ENCODE results near the gene RNASEH2A.
"Not testable (repeated sequence)": the region's sequence is repeated elsewhere in the genome, so short reads cannot be mapped to it uniquely, and the experiment has no call there.

RNASEH2A gene

DNA sequence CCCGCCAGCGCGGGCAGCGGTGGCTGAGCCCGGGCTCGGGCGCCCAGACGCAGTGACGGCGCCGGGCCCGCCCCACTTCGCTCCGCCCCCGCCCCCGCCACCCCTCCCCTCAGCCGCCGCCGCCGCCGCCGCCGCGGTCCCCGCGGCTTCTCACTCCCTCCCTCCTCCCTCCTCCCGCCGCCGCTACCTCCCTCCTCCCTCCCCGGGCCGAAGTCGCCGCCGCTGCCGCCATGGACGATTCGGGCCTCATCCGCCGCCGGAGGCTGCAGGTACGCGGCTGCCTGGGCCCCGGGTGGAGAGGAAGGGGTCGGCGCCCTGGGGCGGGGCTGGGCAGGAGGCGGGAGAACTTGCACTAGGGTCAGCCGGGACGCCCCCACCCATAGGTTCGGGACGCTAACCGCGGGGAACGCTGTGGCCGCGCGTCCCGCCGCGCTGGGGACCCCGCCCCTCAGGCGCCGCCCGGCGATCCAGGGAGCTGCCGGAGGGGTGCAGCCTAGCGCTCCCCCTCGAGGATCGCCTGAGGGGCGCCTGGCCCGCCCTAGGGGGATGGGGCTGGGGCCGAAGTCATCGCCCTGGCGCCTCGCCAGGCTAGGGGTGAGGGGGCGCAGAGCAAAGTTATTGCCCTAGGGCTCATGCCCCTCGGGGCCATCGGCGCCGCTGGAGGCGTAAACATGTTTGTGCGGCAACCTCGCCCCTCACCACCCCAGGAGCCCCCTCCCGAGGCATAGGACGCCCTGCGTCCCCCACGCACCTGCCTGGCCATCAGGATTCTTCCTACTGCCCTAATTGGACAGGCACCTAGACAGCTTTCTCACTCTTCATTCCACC, 27.6 kb downstream of the RNASEH2A start:
- no peak for DNase-seq (ENCODE audit: low read depth)

DNA sequence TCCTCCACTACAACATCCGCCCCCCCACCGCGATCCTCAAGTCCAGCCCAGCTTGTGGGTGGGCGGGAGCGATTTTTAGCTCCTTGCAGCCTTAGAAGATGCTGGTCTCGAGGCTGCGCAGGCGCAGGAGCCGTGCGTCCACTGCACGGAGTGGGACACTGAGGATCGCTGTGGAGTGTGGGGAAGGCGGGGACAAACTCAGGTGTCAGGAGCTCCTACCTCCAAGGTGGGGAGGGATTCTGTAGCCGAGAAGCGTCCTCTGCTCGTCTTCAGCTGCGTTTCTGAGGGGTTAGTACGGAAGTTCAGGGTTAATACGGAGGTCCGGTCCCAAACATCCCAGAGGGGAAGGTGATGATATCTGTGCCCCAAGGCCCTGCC, 28.2 kb downstream of the RNASEH2A start, which contains the start of gene RTBDN:
Gene RTBDN, minus strand, starts transcription at position 14 of the 378 bp plus-strand sequence. CDS start 4,600 bp downstream, outside the sequence.
- DNase-seq (ENCODE audit: low read depth), result no peak

DNA sequence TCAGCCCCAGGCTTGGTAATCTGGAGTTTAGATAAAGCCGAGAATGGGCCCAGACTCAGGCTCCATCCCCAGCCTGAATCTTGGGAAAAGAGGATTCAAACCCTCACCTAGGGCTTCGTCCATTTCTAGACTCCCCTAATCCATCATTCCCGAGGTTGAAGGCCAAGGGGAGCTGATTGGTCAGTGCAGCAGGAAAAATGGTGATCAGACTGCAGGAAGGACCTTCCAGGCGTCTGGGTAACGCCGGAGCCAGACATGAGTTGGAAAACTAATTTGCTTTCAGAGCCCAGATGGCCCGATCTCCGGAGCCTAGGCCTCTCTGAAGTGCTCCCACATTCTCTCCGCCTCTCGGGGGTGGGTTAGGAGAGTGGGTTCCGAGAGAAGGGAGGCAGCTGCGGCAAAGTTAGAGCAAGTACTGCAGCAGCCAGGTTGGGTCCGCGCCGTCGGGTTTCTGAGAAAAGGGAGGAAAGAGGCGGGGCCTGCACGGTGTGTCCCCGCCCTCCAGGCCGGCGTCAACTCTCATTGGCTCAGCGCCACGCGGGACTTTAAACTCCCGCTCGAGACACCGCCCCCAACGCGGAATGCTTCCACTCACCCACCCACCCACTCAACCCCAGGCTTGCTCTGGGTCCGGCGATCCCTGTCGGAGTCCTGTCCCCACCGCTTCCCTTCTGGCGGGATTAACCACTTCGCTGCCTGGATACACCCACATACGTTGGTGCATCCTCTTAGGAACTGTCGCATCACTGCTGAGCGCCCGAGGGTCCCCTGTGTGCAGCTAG, 28.8 kb downstream of the RNASEH2A start:
- DNase-seq (ENCODE audit: low read depth), result no peak

DNA sequence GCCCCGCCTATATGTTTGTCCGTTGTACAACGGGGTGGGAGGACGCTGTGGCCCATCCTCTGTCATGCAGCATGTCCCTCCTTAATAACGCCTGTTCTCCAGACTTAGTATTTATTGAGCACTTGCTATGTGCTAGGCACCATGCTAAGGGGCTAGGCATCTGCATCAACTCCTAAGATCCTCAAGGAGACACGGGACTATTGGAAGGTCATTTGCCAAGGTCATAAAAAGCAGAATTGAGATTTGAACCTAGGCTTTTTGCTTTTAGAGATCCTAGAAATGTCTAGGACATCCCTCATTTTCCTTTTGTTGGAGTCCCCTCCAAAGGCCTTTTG, 30.1 kb downstream of the RNASEH2A start:
- no peak for DNase-seq (ENCODE audit: low read depth)

DNA sequence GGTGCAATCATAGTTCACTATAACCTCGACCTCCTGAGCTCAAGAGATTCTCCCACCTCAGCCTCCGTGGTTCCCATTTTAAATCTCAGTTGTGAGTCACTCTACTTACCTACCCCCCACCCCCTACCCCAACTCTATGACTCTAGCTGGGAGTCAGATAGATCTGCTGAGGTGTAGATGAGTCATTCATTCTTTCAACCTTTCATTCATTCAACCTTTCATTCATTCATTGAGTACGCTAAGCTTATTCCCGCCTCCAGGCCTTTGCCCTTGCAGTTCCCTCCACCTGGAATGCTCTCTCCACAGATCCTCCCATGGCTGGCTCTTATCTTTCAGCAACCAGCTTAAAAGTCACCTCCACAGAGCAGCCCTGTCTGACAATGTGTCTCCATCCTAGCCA, 30.8 kb downstream of the RNASEH2A start:
- DNase-seq (ENCODE audit: low read depth), result no peak

DNA sequence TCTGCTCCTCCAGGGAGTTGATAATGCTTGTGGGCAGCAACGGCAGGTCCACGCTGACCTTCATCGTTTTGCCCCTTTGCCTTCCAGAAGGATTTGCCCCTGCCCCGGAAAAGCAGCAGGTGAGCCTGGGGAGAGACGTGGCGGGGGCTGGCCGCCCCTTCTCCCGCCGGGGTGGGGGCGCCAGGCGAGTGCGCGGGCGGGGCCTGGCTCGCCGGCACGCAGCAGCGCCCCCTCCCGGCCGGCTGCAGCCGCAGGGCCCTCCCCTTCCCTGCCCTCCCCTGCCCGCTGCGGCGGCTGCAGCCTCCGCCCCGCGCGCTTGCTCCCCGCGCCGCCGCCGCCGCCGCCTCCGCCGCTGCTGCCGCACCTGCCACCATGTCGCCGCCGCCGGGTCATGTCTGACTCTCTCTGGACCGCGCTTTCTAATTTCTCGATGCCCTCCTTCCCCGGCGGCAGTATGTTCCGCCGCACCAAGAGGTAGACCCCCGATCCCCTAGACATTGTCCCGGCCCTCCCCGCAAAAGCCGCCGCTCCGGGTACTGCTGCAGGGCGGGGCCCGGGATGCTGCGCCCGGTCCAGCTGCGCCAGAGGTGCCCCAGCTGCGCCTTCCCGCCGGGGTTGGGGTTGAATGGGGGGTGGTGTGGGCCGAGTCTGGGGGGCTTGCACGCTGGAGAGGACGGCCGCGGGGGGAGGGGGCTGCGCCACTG, 31.9 kb downstream of the RNASEH2A start, which contains the start of gene MAST1:
Gene MAST1, plus strand, starts transcription at position 334 of the 704 bp plus-strand sequence. Its CDS starts 58 bp downstream, at position 392.
- no peak for DNase-seq (ENCODE audit: low read depth)

DNA sequence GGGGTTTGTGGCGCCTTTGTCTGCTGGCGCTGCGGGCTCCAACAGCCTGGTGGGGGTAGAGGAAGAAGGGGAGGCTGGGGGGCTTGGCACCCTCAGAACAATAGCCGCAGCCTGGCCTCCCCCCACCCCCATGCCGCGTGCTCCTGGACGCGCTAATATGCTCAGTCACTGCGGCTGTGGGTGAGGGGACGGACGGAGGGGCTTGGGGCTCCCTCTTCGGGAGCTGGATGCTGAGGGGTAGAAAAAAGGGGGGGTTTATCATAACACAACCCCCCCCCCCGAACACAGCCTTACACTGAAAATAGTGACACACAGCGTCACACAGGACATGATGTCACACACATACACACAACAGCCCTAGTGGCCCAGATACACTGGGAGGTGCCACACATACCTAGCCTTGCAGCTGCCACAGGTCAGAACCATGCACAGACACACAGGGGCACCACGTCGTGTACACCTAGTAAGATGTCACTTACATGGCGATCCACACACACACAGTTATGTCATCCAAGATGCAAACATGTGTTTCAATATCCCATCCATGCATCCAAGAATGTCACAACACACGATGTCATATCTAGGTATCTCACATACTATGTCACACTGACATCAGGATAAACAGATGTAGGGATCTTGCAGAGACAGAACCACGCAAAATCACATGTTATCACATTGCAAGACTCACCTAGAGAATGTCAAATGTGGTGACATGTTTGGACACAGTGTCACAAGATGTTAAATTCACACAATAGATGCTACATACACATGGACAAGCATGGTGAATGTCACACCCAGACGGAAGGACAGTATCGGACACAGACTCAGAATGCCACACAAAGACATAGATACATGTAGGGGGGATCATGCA, 32.7 kb downstream of the RNASEH2A start:
- DNase-seq (ENCODE audit: low read depth), result no peak

DNA sequence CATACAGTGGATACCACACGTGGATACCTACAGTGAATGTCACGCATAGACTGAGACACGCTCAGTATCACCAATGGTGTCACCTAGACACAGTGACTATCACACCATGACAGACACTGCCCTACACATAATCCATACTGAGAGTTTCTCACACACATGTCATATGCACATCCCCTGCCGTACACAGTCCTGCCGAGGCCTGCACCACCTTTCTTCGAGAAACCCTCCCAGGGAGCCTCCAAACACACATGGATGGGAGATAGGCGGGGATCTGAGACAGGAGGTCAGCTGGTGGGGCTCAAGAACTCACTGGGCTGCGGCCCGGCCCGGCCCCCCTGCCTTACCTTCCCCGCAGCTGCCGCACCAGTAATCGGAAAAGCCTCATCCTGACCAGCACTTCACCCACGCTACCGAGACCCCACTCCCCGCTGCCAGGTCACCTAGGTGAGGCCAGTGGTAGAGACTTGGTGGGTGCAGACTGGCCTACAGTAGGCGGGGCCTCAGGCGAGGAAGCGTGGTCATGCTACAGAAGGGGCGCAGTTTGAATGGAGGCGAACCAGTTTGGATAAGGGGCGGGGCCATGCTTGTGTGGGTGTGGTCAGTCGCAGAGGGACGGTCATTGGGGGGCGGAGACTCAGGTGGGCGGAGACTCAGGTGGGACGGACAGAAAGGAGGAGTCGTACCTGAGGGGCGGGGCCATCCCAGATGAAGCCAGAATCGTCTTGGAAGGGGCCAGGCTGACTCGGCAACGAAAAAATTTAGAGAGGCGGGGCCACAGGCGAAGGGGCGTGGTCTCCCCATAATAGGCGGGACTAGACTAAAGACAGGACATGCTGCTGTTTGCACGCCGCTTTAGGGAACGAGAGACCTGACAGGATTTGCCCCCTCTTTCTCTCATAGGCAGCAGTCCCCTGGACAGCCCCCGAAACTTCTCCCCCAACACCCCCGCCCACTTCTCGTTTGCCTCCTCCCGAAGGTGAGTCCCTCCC, 34.0 kb downstream of the RNASEH2A start:
- DNase-seq (ENCODE audit: low read depth), result peak; percentile 64

DNA sequence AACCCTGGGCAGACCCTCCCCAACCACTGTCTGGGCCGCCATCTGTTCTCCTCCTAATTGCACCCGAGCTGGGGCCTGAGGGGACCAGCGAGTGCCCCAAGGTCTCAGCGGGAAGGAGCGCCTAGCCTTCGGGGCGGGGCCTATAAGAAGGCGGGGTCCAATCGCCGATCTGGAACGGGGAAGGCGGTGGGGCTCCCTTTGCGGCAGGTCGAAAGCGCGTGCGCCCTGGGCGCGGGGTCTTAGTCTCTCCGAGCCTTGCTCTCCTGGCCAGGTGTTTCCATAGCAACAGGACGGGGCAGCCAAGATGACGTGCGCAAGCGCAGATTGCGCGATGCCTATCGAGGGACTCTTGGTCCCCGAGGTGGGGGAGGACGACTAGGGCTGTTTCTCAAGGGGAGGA, 34.7 kb downstream of the RNASEH2A start:
- peak; percentile 27 for DNase-seq (ENCODE audit: low read depth)

DNA sequence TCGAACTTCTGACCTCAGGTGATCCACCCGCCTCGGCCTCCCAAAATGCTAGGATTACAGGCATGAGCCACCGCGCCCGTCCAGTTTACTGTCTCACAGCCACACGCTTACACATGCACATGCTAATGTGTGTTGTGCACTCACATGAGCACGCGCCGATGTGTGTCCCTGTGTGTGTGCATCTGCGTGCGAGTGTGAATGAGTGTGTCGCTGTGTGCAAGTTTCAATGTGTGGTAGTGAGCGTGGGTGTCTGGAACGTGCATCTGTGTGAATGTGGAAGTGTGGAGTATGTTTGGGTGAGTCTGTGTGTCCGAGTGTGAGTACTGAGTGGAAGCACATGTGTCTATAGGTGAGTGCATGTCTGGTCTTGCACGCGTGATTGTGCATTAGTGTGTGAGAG, 36.1 kb downstream of the RNASEH2A start:
- no peak for DNase-seq (ENCODE audit: low read depth)

DNA sequence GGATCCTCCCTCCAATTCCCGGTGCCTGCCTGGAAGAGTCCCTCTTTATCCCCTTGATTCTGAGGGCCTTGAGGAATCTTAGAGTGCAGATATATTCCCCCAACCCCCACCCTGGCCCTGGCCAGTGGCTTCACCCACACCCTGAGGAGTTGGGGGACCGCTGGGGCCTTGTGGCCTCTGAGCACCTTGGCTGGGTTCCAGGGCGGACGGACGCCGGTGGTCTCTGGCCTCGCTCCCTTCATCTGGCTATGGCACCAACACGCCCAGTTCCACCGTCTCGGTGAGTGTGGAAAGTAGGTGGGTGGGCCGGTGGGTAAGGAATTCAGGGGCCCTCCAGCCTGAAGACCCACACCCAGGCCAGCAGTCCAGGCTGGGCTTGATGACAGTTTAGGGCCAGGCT, 36.9 kb downstream of the RNASEH2A start:
- DNase-seq (ENCODE audit: low read depth), result no peak

DNA sequence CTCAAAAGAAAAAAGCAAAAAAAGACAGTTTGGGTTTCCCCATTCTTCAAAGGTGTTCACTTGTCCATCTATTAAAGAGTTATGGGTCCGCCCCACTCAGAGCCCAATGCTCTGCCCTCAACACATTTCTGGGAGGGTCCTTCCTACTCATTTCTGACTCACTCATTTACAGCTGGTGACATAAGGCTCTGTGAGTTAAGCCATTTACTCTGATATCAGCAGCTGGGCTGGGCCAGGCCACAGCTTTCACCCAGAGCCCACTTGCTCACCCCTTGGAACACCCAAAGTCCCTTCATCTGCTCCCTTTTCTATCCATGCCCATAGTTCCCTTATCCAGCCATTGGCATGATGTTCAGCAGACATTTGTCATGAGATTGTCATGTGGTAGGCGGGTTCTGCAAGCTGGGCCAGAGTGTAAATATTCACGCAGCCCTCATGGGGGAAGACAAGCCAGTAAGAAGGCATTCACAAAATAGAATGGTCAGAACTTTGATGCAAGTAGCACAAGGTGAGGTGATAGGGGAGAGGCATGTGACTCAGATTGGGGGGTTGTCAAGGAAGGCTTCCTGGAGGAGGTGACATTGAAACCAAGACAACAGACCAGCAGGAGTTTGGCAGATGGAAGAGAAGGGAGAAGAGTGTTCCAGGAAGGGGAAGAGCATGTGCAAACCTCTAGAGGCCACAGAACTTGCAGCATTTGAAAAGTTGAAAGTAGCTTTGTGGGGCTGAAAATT, 37.8 kb downstream of the RNASEH2A start:
- no peak for DNase-seq (ENCODE audit: low read depth)

DNA sequence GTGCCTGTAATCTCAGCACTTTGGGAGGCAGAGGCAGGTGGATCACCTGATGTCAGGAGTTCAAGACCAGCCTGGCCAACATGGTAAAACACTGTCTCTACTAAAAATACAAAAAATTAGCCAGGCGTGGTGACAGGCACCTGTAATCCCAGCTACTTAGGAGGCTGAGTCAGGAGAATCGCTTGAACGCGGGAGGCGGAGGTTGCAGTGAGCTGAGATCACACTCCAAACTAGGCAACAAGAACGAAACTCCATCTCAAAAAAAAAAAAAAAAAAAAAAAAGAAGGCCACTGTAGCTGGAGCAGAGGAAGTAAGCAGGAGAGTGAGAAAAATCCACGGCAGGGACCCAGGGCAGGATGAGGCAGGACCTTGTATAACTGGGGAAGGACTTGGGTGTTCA, 40.2 kb downstream of the RNASEH2A start:
- not testable (repeated sequence) for DNase-seq (ENCODE audit: low read depth)

DNA sequence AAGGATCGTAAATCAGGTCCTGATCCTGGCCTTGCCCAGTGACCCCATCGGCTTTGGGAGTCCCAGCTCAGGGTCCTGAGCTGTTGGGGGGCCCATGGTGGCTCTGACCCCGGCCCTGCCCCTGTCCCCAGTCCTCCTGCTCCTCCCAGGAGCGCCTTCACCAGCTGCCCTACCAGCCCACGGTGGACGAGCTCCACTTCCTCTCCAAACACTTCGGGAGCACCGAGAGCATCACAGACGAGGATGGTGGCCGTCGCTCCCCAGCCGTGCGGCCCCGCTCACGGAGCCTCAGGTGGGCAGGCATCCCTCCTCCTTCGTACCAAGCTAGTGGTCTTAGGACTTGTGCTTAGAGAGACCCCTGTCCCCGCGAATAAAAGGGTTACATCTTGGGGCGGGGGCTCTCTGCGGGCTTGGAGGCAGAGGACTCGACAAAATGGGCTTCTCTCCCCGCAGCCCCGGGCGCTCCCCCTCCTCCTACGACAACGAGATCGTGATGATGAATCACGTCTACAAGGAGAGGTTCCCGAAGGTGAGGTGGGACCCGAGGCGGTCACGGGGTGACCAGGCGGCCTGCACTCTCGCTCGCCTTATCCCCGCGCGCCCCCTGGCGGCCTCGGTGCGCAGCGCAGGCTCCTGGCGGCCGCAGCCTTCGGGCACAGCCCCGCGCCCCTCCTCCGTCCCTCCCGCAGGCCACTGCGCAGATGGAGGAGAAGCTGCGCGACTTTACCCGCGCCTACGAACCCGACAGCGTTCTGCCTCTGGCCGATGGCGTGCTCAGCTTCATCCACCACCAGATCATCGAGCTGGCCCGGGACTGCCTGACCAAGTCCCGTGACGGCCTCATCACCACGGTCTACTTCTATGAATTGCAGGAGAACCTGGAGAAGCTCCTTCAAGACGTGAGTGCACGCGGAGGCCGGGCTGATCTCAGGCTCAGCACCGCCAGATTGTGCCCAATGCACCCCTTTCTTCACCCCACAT, 41.1 kb downstream of the RNASEH2A start:
- DNase-seq (ENCODE audit: low read depth), result peak; percentile 65

DNA sequence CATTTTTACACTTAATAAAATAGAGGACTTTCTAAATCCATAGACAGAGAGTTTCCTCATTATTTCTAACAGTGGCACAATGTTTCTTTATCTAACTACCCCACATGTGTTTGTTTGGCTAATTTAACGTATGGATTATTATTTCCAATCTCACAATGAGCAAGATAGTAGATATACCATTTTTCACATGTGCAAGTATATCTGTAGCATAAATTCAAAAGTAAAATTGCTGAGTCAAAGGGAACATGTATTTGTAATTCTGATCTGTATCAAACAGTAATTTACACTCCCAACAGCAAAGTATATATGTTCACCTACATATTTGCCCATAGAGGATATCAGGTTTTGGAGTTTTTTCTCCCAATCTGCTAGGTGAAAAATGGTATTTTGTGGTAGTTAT, 50.3 kb downstream of the RNASEH2A start:
- no peak for DNase-seq (ENCODE audit: low read depth)

DNA sequence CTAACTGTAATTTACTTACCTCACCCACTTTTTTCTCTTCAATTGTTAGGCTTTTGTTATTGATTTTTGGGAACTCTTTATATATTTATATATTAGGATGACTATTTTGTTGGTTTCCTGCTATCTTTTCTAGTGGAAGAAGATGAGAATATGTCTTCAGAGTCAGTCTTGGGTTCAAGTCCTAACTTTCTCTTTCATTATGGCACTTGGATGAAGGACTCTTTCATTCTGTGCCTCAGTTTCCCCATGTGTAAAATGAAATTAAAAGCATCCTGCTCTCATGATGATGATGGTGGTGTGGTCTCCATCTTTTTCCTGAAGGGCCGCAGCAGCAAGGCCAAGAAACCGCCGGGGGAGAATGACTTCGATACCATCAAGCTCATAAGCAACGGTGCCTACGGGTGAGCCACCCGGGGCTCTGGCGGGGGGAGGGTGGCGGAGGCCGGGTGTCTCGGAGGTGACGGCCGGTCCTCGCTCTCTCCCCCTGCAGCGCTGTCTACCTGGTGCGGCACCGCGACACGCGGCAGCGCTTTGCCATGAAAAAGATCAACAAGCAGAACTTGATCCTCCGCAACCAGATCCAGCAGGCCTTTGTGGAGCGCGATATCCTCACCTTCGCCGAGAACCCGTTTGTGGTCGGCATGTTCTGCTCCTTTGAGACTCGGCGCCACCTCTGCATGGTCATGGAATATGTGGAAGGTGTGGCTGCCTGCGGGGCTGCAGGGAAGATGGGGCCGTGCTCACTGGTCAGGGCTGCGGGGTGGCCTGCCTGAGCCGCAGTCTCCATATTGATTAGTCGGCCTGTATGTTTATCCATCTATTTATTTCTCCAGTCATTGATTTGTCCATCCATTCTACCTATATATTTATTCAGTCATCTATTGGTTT, 51.9 kb downstream of the RNASEH2A start:
- no peak for DNase-seq (ENCODE audit: low read depth)

DNA sequence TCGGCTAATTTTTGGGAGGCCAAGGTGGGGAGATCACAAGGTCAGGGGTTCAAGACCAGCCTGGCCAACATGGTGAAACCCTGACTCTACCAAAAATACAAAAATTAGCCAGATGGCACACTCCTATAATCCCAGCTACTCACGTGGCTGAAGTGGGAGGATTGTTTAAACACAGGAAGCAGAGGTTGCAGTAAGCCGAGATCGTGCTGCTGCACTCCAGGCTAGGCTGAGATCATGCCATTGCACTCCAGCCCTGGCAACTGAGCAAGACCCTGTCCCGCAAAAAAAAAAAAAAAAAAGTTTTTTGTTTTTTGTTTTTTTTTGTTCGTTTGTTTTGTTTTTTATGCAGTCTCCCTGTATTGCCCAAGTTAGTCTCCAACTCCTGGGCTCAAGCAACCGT, 53.2 kb downstream of the RNASEH2A start:
- DNase-seq (ENCODE audit: low read depth), result no peak
